Hepatocyte (in vitro differentiated cells): ENCODE measurements around the gene MRPL42.

Source experiments
- EZH2 ChIP-seq: fragments of 200-600 bp; sonication (generic); IDR thresholded peaks from 2 replicates; pipeline ENCODE4 v1.6.1; 2016; ENCODE audit warnings: antibody characterized with exemption, mild to moderate bottlenecking, borderline replicate concordance
- TF ChIP-seq, protein P1 (sequence below): fragments of 200-600 bp; sonication (generic); IDR thresholded peaks from 2 replicates; pipeline ENCODE4 v1.5.1; 2016; ENCODE audit warnings: antibody characterized with exemption, mild to moderate bottlenecking; ENCODE audit not compliant: poor library complexity

DNA sequence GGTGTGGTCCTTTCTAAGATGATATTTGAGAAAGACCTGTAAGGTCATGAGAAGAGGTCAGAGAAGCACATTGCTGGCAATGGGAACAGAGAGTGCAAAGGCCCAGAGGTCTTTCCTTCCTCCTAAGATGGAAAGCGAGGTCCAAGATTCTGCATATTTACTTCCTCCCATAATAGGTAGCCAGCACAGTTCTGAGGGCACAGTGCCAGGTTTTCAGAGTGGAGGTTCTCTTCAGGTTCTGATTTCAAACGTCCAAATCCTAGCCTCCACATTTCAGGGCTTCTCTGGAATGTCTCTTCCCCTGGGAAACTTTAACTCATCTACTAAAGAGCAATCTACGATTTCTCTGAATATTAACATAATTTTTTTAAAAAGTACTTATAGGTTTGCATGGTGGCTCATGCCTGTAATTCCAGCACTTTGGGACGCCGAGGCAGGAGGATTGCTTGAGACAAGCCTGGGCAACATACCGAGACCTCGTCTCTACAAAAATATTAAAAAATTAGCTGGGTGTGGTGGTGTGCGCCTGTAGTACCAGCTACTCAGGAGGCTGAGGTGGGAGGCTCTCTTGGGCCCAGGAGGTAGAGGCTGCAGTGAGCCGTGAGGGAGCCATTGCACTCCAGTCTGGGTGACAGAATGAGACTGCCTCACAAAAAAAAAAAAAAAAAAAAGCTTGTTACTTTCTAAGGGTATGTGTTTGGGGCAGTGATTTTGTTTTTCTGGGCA lies 526 bp upstream of the MRPL42 start:
- TF ChIP-seq, protein P1, sequence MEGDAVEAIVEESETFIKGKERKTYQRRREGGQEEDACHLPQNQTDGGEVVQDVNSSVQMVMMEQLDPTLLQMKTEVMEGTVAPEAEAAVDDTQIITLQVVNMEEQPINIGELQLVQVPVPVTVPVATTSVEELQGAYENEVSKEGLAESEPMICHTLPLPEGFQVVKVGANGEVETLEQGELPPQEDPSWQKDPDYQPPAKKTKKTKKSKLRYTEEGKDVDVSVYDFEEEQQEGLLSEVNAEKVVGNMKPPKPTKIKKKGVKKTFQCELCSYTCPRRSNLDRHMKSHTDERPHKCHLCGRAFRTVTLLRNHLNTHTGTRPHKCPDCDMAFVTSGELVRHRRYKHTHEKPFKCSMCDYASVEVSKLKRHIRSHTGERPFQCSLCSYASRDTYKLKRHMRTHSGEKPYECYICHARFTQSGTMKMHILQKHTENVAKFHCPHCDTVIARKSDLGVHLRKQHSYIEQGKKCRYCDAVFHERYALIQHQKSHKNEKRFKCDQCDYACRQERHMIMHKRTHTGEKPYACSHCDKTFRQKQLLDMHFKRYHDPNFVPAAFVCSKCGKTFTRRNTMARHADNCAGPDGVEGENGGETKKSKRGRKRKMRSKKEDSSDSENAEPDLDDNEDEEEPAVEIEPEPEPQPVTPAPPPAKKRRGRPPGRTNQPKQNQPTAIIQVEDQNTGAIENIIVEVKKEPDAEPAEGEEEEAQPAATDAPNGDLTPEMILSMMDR: no peak
- no peak for TF ChIP-seq EZH2
